HG02763 (cell line): ENCODE results near the gene RHOJ.
"Not testable (repeated sequence)": the region's sequence is repeated elsewhere in the genome, so short reads cannot be mapped to it uniquely, and the experiment has no call there.

Experiments used
- ATAC-seq: cut with Tn5 transposase; IDR thresholded peaks from one replicate; pipeline ENCODE4 v1.9.1; 2021; ENCODE audit warnings: mild to moderate bottlenecking, moderate library complexity; ENCODE audit not compliant: unreplicated experiment

RHOJ gene

DNA sequence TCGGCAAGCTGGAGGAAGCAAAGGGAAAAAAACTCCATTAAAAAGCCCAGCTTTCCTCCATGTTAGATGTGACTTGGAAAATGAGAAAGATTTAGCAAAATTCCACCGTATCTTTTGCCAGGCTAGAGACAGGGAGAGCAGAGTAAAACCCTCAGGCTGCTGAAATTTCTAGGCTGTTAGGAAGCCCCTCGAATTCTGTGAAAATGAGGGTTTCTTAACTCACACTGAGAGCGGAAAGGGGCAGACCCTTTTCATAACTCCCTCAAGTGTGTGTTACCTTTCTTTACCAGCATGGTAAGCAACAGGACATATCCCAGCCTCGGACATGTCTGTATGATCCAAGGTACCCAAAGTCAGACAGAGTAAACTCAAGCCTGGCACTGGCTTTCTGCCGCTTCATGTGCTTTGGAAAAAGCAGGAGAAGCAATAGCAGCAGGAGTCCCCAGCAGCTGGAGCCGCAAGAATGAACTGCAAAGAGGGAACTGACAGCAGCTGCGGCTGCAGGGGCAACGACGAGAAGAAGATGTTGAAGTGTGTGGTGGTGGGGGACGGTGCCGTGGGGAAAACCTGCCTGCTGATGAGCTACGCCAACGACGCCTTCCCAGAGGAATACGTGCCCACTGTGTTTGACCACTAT, at the start of gene RHOJ:
RHOJ (plus strand) TSS at position 37 of the 637 bp plus-strand sequence; CDS start at position 464, 427 bp downstream.
- ATAC-seq, result no peak

DNA sequence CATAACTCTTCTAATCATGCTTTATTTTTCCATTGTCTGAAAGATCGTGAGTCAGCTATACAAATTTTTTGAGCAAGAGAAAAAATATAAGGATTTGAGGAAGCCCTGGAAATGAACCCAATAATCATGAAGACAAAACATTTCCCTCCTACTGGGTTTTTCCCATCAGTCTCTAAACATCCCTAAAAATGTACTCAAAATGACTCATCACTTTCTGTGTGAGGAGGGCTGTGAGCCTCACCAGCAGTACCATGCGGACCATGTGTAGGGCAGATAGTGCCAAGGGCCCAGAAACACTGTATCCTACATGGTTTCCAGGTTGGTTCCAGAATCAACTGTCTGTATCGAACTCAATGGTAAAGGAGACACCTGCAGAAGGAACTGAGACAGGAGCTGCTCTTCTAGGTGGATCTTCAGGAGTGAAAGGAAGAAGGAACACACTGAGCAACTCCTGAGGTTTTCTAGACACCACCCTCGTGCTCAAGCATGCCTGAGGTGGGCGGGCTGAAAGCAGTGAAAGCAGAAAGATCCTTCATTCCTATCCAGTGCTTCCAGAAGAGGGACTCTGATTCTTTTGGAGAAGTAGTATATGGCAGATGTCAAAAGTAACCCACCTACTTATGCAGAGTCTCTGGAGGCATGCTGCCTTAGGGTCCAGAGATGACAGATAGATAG, 48.6 kb upstream of the RHOJ start:
- ATAC-seq, result no peak

DNA sequence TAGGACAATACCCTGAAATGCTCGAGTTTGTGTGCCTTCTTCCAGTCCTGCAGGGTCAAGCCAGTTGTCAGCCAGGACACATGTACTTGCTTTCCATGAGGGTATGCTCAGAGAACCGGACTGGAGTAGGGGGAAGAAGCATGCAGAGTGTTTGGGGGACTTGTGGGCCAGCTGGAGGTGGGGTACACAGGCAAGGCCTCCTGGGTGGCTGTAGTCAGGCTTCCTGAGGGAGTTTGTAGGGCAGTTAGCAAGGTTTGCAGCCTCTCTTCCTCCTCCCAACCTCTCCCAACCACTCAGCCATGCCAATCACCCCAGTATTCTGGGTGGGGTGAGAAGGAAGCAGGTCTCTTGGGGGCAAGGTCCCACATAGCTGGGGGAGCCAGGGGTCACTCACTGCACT, 47.0 kb upstream of the RHOJ start:
- no peak for ATAC-seq

DNA sequence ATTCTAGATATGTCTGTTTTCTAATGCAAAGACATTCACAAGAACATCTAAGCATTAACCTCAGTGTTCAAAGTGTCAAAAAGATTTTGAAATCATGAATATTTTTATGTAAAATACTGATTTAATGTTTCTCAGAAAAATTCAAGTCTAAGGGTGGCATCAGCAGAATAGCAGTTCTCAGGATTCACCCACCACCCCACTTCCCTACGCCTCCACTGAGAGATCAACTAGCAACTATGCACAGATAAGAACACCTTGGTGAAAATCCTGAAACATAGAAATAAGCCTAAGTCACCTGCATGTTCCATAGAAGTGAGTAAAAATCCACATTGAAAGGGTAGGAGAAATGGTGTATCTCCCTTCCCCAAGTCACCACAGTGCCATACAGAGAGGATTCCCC, 40.9 kb upstream of the RHOJ start:
- no peak for ATAC-seq

DNA sequence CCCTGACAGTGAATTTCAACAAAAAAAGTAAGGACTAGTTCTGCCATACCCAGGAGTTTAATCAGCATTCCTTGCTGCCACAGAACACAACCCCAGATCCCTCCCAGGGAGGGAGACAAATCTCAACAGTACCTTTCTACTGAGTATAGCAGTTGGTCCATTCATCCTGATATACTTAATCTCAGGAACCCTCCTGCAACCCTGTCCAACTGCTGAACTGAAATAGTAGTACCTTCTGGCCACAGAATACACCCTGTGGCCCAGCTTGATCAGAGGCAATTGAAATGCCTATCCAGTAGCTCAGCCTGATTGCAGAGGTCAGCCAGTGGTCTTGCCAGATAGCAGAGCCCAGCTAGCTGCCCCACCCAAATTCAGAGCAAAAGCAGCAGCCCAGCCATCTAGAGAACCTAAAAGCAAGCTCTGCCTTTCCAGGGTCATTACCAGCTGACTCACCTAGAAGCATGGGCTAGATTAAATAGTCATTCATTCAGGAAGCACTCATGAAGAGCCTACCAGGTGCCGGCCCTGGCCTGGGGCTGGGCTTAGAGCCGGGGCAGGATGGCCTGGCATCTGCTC, 40.0 kb upstream of the RHOJ start:
- ATAC-seq, result no peak

GRCh38 chr14:63165267-63165666, 39.0 kb upstream of the RHOJ start:
- not testable (repeated sequence) for ATAC-seq

GRCh38 chr14:63167044-63167443, 37.2 kb upstream of the RHOJ start:
- ATAC-seq, result no peak

GRCh38 chr14:63174760-63175191, 29.5 kb upstream of the RHOJ start:
- ATAC-seq, result no peak

DNA sequence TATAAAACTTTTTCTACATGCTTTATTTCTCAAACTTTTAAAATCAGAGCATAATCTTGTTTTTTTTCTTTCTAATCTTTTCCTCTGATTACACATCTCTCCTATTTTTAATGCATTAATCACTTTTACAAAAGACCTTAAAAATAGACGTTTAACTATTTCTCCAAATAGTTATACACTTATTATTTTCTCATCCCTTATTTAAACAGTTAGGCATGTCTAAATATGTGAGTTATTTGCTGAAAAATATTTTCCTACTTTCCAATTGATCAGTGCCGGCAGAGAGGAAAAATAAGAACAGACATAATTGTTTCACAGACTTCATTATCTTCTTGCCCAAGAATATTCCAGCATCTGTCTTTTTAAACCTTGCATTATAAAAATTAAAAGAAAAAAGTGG, 28.7 kb upstream of the RHOJ start:
- no peak for ATAC-seq

DNA sequence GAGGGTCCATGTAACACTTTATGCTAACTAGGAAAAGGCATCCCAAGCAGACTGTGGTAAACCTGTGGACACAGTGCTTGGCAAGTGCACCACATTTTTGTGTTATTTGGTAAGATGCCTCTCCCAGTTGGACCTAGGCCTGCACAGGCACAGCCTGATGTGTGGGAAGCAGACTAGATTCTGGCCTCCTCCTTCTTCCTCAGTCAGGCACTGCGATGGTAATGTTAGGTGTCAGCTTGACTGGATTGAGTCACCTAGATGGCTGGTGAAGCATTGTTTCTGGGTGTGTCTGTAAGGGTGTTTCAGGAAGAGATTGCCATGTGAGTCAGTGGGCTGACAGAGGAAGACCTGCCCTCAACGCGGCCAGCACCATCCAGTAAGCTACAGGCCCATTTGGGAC, 25.3 kb upstream of the RHOJ start:
- no peak for ATAC-seq

GRCh38 chr14:63179383-63179782, 24.9 kb upstream of the RHOJ start:
- no peak for ATAC-seq

GRCh38 chr14:63180011-63180410, 24.2 kb upstream of the RHOJ start:
- no peak for ATAC-seq

- ATAC-seq, result no peak
Measured at GRCh38 chr14:63182968-63183367, 21.3 kb upstream of the RHOJ start.

DNA sequence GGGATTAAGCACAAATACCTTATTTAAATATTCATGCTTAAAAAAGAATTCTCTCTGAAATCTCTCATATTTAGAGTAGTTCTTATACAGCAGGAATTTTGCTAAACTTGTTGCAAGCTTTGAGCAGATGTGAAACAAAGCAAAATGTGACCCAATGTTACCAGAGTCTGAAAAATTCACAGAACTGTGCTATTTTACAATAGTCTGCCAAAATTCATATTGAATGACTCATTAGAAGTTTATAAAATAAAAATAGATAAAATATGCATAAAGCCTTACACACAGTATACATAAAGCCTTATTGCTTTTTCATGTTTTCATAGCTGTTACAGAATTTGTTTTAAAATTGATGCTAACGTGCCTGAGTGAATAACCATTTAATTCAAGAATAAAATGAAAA, 17.8 kb upstream of the RHOJ start:
- ATAC-seq, result no peak

DNA sequence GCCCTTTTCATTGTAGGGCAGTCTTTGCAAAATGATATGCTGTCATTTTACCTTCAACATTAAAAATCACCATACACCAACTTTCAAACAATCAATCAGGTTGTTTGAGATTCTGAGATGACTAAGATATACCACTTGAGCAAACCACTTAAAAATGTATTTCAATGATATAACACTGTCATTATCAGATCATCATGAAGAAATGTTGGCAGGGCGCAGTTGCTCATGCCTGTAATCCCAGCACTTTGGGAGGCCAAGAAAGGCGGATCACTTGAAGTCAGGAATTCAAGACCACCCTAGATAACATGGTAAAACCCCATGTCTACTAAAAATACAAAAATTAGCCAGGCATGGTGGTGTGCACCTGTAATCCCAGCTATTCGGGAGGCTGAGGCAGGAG, 13.0 kb upstream of the RHOJ start:
- ATAC-seq, result no peak

GRCh38 chr14:63192085-63192484, 12.2 kb upstream of the RHOJ start:
- no peak for ATAC-seq

DNA sequence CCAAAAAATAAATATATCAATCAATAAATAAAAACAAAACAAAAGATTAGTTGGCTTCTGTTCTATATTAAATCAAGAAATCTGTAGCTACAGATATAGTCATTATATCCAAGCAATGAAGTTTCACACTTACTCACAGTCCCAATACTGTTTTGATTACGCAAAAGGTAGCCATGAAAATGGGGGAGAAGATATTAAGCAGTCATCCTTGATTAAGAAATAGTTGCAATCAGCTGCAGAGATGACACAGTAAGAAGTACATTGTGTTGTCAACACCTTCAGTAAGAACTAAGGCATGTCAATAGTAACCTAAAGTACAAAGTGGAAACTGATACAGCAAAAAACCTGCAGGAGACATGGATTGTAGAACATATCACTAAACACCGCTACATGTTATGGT, 11.0 kb upstream of the RHOJ start:
- ATAC-seq, result no peak

DNA sequence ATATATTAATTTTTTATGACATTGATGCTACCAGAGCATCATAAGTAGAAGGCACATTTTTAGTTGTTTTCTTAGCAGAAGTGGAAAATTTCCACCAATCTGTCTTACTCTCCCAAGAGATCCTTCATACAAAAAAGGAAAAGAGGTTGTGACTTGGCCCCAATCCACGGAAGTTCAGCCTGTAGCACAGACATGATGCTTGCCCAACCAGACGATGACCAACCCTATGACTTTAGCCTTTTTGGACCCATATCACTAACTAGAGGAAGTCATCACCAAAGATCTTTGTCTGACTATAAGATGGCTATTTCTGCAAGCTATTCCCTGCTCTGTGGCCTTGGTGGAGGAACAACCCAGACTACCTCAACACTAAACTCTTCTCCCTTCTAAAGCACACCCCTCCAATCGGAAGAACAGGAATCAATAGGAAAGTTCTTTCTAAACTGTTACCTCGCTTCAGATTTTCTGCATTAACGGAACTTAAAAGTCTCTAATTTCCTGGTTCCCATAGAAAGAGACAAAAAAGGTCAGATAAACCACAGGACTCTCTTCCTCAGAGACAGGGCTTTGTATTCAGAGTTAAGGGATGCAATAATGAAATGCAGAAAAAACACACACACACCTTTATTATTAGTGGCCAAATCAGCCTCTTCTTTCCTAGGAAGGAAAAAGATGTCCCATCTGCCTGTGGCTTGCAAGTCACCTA, 4.1 kb upstream of the RHOJ start:
- ATAC-seq, result no peak

- no peak for ATAC-seq
Measured at GRCh38 chr14:63200767-63201166, 3.5 kb upstream of the RHOJ start.

DNA sequence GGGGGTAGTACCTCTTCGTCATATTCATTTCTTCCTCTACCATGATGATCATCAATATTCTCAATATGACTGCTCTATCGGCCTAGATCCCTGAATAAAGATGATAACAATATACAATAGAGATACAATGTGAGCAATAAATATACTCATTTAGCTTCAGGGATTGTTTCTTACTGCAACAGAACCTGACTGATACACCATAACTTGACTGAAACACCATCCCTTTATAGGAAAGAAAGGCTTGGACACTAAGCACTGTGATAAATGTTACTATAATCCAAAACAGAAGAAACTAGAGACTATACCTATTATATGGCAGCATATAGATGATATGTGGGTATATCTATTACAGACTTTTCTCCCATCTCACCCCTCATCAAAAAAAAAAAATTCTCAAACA, 1.2 kb upstream of the RHOJ start:
- ATAC-seq, result no peak

- ATAC-seq, result no peak
Measured at GRCh38 chr14:63203618-63204406, 431 bp upstream of the RHOJ start.
